ENCODE measurements around the gene MXD3. TPM values are rescaled to one million over a fixed set of nuclear protein-coding genes. Genes with fewer than 3 reads are reported as not detected.

MXD3 gene
- total and polyA plus RNA-seq, 2 experiments from 2014 or later: 9.9 to 11.6 TPM

DNA sequence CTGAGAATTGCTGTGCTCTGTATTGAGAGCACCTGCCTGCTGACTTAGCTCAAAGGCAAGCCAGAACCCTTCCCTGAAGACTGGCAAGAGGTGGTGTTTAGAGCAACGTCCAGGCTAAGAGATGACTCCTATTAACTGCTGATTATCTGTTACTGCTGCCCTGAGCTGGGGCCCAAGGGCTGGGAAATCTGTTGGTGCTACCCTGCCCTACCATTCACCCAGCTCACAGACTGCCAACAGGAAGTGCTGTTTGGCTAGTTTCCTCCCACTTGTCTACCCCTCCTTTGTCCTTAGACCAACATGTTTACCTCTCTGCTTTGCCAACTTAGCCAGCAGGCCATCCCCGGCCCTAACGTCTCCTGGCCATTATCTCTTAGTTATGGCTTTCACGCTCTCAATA, 15.1 kb downstream of the MXD3 start:
- Histone ChIP-seq H3K36me3 (ENCODE audit: insufficient read depth) (peaks cover 41% of the 10 kb centered on the region), H4K20me1 (replicated peaks; ENCODE audit: insufficient read depth) (peaks cover 44% of the 10 kb centered on the region), H3K27me3 (ENCODE audit: insufficient read depth) (no peaks in the 10 kb centered on the region), H3K4me2 (no peak overlapping the region), H2AFZ (no peak overlapping the region), H3K79me2 (replicated peaks; ENCODE audit: insufficient read depth) (peaks cover 13% of the 10 kb centered on the region; the same call in 1 of the 2 replicates), H3K27ac (ENCODE audit: low read depth) (peak overlapping the region; percentile 53), H3F3A (replicated peaks; ENCODE audit: low read depth) (peaks cover 44% of the 10 kb centered on the region), H3K4me3 (no peak overlapping the region), H3K4me1 (ENCODE audit: insufficient read depth) (peaks cover 31% of the 10 kb centered on the region), H3K9me2 (ENCODE audit: insufficient read depth) (no peaks in the 10 kb centered on the region)
- ATAC-seq (no peak), DNase-seq (ENCODE audit: low spot score) (no peak)
- Mint-ChIP-seq H3K4me1 (peaks cover 50% of the 10 kb centered on the region), H3K27ac (peak overlapping the region; percentile 57), H3K9me3 (no peaks in the 10 kb centered on the region; the same call in 2 of the 3 replicates), H3K36me3 (ENCODE audit: low read depth) (peaks cover 80% of the 10 kb centered on the region), H3K27me3 (ENCODE audit: insufficient read depth, low read depth, poor library complexity) (peaks cover 33% of the 10 kb centered on the region), H3K4me3 (no peak overlapping the region)
- TF ChIP-seq, protein P1, sequence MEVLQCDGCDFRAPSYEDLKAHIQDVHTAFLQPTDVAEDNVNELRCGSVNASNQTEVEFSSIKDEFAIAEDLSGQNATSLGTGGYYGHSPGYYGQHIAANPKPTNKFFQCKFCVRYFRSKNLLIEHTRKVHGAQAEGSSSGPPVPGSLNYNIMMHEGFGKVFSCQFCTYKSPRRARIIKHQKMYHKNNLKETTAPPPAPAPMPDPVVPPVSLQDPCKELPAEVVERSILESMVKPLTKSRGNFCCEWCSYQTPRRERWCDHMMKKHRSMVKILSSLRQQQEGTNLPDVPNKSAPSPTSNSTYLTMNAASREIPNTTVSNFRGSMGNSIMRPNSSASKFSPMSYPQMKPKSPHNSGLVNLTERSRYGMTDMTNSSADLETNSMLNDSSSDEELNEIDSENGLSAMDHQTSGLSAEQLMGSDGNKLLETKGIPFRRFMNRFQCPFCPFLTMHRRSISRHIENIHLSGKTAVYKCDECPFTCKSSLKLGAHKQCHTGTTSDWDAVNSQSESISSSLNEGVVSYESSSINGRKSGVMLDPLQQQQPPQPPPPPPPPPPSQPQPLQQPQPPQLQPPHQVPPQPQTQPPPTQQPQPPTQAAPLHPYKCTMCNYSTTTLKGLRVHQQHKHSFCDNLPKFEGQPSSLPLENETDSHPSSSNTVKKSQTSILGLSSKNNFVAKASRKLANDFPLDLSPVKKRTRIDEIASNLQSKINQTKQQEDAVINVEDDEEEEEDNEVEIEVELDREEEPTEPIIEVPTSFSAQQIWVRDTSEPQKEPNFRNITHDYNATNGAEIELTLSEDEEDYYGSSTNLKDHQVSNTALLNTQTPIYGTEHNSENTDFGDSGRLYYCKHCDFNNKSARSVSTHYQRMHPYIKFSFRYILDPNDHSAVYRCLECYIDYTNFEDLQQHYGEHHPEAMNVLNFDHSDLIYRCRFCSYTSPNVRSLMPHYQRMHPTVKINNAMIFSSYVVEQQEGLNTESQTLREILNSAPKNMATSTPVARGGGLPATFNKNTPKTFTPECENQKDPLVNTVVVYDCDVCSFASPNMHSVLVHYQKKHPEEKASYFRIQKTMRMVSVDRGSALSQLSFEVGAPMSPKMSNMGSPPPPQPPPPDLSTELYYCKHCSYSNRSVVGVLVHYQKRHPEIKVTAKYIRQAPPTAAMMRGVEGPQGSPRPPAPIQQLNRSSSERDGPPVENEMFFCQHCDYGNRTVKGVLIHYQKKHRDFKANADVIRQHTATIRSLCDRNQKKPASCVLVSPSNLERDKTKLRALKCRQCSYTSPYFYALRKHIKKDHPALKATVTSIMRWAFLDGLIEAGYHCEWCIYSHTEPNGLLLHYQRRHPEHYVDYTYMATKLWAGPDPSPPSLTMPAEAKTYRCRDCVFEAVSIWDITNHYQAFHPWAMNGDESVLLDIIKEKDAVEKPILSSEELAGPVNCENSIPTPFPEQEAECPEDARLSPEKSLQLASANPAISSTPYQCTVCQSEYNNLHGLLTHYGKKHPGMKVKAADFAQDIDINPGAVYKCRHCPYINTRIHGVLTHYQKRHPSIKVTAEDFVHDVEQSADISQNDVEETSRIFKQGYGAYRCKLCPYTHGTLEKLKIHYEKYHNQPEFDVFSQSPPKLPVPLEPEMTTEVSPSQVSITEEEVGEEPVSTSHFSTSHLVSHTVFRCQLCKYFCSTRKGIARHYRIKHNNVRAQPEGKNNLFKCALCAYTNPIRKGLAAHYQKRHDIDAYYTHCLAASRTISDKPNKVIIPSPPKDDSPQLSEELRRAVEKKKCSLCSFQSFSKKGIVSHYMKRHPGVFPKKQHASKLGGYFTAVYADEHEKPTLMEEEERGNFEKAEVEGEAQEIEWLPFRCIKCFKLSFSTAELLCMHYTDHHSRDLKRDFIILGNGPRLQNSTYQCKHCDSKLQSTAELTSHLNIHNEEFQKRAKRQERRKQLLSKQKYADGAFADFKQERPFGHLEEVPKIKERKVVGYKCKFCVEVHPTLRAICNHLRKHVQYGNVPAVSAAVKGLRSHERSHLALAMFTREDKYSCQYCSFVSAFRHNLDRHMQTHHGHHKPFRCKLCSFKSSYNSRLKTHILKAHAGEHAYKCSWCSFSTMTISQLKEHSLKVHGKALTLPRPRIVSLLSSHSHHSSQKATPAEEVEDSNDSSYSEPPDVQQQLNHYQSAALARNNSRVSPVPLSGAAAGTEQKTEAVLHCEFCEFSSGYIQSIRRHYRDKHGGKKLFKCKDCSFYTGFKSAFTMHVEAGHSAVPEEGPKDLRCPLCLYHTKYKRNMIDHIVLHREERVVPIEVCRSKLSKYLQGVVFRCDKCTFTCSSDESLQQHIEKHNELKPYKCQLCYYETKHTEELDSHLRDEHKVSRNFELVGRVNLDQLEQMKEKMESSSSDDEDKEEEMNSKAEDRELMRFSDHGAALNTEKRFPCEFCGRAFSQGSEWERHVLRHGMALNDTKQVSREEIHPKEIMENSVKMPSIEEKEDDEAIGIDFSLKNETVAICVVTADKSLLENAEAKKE (CRISPR knock-in tag; IDR thresholded peaks at IDR 0.05): no peak
- TF ChIP-seq EZH2 (IDR thresholded peaks at IDR 0.05; ENCODE audit: low read depth, unreplicated experiment): no peak
- TF ChIP-seq, protein P2, sequence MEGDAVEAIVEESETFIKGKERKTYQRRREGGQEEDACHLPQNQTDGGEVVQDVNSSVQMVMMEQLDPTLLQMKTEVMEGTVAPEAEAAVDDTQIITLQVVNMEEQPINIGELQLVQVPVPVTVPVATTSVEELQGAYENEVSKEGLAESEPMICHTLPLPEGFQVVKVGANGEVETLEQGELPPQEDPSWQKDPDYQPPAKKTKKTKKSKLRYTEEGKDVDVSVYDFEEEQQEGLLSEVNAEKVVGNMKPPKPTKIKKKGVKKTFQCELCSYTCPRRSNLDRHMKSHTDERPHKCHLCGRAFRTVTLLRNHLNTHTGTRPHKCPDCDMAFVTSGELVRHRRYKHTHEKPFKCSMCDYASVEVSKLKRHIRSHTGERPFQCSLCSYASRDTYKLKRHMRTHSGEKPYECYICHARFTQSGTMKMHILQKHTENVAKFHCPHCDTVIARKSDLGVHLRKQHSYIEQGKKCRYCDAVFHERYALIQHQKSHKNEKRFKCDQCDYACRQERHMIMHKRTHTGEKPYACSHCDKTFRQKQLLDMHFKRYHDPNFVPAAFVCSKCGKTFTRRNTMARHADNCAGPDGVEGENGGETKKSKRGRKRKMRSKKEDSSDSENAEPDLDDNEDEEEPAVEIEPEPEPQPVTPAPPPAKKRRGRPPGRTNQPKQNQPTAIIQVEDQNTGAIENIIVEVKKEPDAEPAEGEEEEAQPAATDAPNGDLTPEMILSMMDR (conservative IDR thresholded peaks at IDR 0.05; ENCODE audit: low read depth in 2 of 2): no peak
- no peak for TF ChIP-seq STAT1 (IDR thresholded peaks at IDR 0.05; ENCODE audit: unreplicated experiment)
- TF ChIP-seq ZNF331 (CRISPR knock-in tag; IDR thresholded peaks at IDR 0.05; ENCODE audit: low read depth): no peak
- TF ChIP-seq, protein P3, sequence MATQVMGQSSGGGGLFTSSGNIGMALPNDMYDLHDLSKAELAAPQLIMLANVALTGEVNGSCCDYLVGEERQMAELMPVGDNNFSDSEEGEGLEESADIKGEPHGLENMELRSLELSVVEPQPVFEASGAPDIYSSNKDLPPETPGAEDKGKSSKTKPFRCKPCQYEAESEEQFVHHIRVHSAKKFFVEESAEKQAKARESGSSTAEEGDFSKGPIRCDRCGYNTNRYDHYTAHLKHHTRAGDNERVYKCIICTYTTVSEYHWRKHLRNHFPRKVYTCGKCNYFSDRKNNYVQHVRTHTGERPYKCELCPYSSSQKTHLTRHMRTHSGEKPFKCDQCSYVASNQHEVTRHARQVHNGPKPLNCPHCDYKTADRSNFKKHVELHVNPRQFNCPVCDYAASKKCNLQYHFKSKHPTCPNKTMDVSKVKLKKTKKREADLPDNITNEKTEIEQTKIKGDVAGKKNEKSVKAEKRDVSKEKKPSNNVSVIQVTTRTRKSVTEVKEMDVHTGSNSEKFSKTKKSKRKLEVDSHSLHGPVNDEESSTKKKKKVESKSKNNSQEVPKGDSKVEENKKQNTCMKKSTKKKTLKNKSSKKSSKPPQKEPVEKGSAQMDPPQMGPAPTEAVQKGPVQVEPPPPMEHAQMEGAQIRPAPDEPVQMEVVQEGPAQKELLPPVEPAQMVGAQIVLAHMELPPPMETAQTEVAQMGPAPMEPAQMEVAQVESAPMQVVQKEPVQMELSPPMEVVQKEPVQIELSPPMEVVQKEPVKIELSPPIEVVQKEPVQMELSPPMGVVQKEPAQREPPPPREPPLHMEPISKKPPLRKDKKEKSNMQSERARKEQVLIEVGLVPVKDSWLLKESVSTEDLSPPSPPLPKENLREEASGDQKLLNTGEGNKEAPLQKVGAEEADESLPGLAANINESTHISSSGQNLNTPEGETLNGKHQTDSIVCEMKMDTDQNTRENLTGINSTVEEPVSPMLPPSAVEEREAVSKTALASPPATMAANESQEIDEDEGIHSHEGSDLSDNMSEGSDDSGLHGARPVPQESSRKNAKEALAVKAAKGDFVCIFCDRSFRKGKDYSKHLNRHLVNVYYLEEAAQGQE (IDR thresholded peaks at IDR 0.05; ENCODE audit: unreplicated experiment): no peak
- TF ChIP-seq, protein P4, sequence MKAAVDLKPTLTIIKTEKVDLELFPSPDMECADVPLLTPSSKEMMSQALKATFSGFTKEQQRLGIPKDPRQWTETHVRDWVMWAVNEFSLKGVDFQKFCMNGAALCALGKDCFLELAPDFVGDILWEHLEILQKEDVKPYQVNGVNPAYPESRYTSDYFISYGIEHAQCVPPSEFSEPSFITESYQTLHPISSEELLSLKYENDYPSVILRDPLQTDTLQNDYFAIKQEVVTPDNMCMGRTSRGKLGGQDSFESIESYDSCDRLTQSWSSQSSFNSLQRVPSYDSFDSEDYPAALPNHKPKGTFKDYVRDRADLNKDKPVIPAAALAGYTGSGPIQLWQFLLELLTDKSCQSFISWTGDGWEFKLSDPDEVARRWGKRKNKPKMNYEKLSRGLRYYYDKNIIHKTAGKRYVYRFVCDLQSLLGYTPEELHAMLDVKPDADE (IDR thresholded peaks at IDR 0.05): no peak
- no peak for TF ChIP-seq CREB1 (CRISPR knock-in tag; IDR thresholded peaks at IDR 0.05; ENCODE audit: low read depth)
- TF ChIP-seq JUNB (IDR thresholded peaks at IDR 0.05; ENCODE audit: unreplicated experiment): no peak
- no peak for TF ChIP-seq ZNF114 (CRISPR knock-in tag; IDR thresholded peaks at IDR 0.05)

Measured in GM23338 (cell line).